GM19035 (cell line): ENCODE measurements around the gene DEAF1.
A peak's percentile ranks its signal among the peaks of the same experiment; 100 is the strongest.
"Not testable (repeated sequence)": the region's sequence is repeated elsewhere in the genome, so short reads cannot be mapped to it uniquely, and the experiment has no call there.

ENCODE experiments used
- ATAC-seq: cut with Tn5 transposase; IDR thresholded peaks from one replicate; pipeline ENCODE4 v1.9.1; 2021; ENCODE audit not compliant: unreplicated experiment

The DEAF1 gene

GRCh38 chr11:702462-703461 is 7.7 kb upstream of the DEAF1 start:
- ATAC-seq, result no peak

GRCh38 chr11:701741-702461 is 6.9 kb upstream of the DEAF1 start:
- no peak for ATAC-seq

GRCh38 chr11:699753-700152 is 4.7 kb upstream of the DEAF1 start:
- no peak for ATAC-seq

GRCh38 chr11:699116-699508 is 4.1 kb upstream of the DEAF1 start:
- no peak for ATAC-seq

GRCh38 chr11:698493-699115 is 3.6 kb upstream of the DEAF1 start:
- ATAC-seq, result no peak

GRCh38 chr11:697811-698311 is 2.8 kb upstream of the DEAF1 start:
- no peak for ATAC-seq

- ATAC-seq, result no peak
These were observed 2.0 kb upstream of the DEAF1 start for GRCh38 chr11:696955-697491.

GRCh38 chr11:695538-696248 is 671 bp upstream of the DEAF1 start, which contains the start of gene TMEM80:
Gene TMEM80, plus strand, starts transcription at chr11:695816. Its CDS starts 12 bp downstream, at chr11:695828.
- peak; percentile 72 for ATAC-seq

- no peak for ATAC-seq
These were observed 191 bp upstream of the DEAF1 start for GRCh38 chr11:695288-695537.

GRCh38 chr11:693887-694562 is 997 bp downstream of the DEAF1 start:
- ATAC-seq, result no peak

GRCh38 chr11:693415-693831 is 1.6 kb downstream of the DEAF1 start:
- no peak for ATAC-seq

- no peak for ATAC-seq
These were observed 2.1 kb downstream of the DEAF1 start for GRCh38 chr11:692824-693414.

GRCh38 chr11:691710-692590 is 3.1 kb downstream of the DEAF1 start:
- ATAC-seq, result no peak

- no peak for ATAC-seq
These were observed 4.0 kb downstream of the DEAF1 start for GRCh38 chr11:690738-691633.

GRCh38 chr11:690244-690643 is 4.8 kb downstream of the DEAF1 start:
- ATAC-seq, result not testable (repeated sequence)

- no peak for ATAC-seq
These were observed 5.4 kb downstream of the DEAF1 start for GRCh38 chr11:689625-690024.

GRCh38 chr11:688681-689080 is 6.3 kb downstream of the DEAF1 start:
- ATAC-seq, result no peak

GRCh38 chr11:687751-688150 is 7.3 kb downstream of the DEAF1 start:
- no peak for ATAC-seq
